ENCODE data around the gene EFNA5.
"Not testable (repeated sequence)": the region's sequence is repeated elsewhere in the genome, so short reads cannot be mapped to it uniquely, and the experiment has no call there.

EFNA5 gene

GRCh38 chr5:107346580-107346979 lies 324.2 kb downstream of the EFNA5 start:
- DNase-seq = not testable (repeated sequence)

GRCh38 chr5:107342371-107342770 lies 328.4 kb downstream of the EFNA5 start:
- DNase-seq = no peak

- no peak for DNase-seq
Measured at GRCh38 chr5:107341376-107342084, 329.2 kb downstream of the EFNA5 start.

- no peak for DNase-seq
Measured at GRCh38 chr5:107340631-107341030, 330.1 kb downstream of the EFNA5 start.

- no peak for DNase-seq
Measured at GRCh38 chr5:107338335-107338734, 332.4 kb downstream of the EFNA5 start.

- DNase-seq = no peak
Measured at GRCh38 chr5:107337281-107337680, 333.5 kb downstream of the EFNA5 start.

- no peak for DNase-seq
Measured at GRCh38 chr5:107331882-107332281, 338.9 kb downstream of the EFNA5 start.

GRCh38 chr5:107331312-107331711 lies 339.4 kb downstream of the EFNA5 start:
- DNase-seq = no peak

GRCh38 chr5:107330903-107331302 lies 339.8 kb downstream of the EFNA5 start:
- no peak for DNase-seq

GRCh38 chr5:107329850-107330249 lies 340.9 kb downstream of the EFNA5 start:
- DNase-seq = no peak
